KOPT-K1 (cell line): ENCODE data around the gene PAPPA.

ENCODE experiments used
- H3K27ac ChIP-seq: fragments of 200-600 bp; sonication (generic); 2 replicates; pipeline ENCODE4 v1.5.1; 2016; ENCODE audit warnings: antibody characterized with exemption, mild to moderate bottlenecking, low read depth, low read length; ENCODE audit not compliant: poor library complexity, severe bottlenecking
- H3K36me3 ChIP-seq: fragments of 200-600 bp; sonication (generic); 2 replicates; pipeline ENCODE4 v1.5.1; 2017; ENCODE audit warnings: antibody characterized with exemption, mild to moderate bottlenecking, low read length, moderate library complexity; ENCODE audit not compliant: insufficient read depth
- H3K9me3 ChIP-seq: fragments of 200-600 bp; sonication (generic); 2 replicates; pipeline ENCODE4 v1.5.1; 2017; ENCODE audit warnings: antibody characterized with exemption, low read length, mild to moderate bottlenecking; ENCODE audit not compliant: insufficient read depth, poor library complexity, severe bottlenecking

PAPPA gene, protein sequence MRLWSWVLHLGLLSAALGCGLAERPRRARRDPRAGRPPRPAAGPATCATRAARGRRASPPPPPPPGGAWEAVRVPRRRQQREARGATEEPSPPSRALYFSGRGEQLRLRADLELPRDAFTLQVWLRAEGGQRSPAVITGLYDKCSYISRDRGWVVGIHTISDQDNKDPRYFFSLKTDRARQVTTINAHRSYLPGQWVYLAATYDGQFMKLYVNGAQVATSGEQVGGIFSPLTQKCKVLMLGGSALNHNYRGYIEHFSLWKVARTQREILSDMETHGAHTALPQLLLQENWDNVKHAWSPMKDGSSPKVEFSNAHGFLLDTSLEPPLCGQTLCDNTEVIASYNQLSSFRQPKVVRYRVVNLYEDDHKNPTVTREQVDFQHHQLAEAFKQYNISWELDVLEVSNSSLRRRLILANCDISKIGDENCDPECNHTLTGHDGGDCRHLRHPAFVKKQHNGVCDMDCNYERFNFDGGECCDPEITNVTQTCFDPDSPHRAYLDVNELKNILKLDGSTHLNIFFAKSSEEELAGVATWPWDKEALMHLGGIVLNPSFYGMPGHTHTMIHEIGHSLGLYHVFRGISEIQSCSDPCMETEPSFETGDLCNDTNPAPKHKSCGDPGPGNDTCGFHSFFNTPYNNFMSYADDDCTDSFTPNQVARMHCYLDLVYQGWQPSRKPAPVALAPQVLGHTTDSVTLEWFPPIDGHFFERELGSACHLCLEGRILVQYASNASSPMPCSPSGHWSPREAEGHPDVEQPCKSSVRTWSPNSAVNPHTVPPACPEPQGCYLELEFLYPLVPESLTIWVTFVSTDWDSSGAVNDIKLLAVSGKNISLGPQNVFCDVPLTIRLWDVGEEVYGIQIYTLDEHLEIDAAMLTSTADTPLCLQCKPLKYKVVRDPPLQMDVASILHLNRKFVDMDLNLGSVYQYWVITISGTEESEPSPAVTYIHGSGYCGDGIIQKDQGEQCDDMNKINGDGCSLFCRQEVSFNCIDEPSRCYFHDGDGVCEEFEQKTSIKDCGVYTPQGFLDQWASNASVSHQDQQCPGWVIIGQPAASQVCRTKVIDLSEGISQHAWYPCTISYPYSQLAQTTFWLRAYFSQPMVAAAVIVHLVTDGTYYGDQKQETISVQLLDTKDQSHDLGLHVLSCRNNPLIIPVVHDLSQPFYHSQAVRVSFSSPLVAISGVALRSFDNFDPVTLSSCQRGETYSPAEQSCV (N-terminal part only)

DNA sequence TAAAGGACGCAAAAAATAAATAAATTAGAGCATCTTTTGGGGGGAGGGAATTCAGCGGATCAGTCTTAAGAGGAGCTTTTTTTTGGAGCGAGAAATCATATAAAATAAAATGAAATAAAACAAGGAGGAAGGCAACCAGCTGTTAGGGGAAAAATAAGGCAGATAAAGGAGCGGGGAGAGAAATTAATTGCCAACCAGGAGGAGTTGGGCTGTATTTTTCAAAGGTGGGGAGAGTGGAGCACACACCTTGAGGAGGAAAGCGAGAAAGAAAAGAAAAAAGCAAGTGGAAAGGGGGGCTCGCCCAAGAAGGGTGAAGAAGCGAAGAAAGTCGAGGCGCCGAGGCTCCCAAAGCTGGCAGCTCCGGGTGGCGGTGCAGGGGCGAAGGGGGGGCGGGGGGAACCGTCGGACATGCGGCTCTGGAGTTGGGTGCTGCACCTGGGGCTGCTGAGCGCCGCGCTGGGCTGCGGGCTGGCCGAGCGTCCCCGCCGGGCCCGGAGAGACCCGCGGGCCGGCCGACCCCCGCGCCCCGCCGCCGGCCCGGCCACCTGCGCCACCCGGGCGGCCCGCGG is at the start of gene PAPPA:
Gene PAPPA (plus strand): TSS at position 27 of the 569 bp plus-strand sequence. CDS start 382 bp downstream, at position 409.
- Histone ChIP-seq H3K36me3 (no peaks in the 10 kb centered on the region), H3K9me3 (no peaks in the 10 kb centered on the region), H3K27ac (no peak within 1 kb of the TSS)

DNA sequence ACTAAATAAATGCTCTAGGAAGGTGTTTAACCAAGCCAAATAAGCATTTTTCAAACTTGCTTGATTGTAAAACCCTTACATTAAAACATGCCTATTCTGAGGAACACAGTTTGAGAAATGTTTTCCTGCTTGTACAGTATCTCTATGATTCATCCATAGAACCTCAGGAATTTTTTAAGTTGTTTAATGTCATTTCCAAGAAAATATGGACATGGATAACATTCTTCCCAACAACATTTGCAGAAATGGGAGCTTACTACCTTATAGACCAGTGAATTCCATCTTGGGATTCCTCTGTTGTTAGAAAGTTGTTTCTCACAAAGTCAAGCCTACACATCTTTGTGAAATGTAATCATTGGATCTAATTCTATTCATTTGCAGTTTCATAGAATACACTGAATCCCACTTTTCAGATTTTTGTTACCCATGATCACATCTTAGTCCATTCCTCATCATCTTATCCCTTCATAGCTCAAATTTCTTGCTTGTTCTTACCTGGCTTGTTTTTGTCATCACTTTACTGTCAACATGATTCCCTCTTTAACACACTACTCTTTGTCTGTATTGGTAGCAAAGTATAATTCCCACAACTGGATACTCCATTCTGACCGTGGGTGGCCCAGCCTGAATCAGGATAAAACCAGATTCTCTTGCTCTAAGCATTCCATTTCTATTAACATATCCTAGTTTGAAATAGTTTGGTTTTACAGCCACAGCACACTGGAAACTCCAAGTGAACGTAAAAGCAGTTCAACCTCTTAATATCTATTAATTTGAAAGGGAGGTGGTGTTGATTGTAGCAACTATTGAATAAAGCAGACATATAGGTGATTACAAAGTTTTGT is 49.4 kb upstream of the PAPPA start:
- Histone ChIP-seq H3K9me3 (no peaks in the 10 kb centered on the region), H3K27ac (no peak overlapping the region), H3K36me3 (no peaks in the 10 kb centered on the region)

DNA sequence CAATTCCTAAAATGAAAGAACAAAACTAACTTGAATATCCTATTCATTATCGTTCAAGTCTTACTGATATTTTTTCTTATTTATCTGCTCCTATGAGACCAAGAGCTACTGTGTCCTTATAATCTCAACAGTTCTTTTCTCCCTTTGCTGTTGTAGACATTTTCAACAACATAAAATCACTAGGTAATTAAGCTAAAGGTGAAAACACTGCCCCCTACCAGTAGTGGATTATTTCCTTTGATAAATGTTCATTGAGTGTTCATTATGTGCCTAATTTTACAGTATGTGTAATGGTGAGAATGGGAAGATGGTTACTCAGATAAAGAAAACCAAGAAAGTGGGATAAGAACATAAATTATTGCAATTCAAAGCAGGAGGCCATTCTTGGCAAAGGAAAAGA is 41.4 kb upstream of the PAPPA start:
- no peak overlapping the region for H3K27ac ChIP-seq
- H3K36me3 ChIP-seq = no peaks in the 10 kb centered on the region
- H3K9me3 ChIP-seq = no peaks in the 10 kb centered on the region

DNA sequence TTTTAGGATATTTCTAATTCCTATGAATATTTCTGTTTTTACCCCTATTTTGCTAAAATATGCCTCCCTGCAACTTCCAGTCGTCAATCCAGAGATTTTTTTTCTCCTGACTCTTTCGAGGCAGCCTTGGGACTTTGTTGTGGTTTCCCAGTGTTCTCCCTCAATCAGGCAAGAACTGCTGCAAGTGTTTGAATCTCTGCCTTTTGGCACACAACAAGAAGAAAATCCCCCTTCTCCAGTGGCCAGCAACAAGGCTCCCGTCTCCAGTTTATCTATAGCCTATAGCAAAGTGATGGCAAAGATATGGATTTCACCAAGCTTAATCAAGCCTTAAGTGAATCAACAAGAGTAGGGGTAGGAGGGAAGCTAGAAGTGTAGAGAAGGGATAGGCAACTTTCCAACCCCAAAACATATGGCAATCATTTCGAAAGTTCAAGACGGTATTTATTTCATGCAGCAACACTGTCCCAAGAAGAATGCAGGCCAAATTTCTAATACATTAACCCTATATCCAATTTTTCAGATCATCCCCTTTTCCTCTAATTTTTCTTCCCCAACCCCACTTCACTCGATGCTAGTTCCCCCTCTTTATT is 37.7 kb upstream of the PAPPA start:
- H3K36me3 ChIP-seq = no peaks in the 10 kb centered on the region
- no peak overlapping the region for H3K27ac ChIP-seq
- no peaks in the 10 kb centered on the region for H3K9me3 ChIP-seq

DNA sequence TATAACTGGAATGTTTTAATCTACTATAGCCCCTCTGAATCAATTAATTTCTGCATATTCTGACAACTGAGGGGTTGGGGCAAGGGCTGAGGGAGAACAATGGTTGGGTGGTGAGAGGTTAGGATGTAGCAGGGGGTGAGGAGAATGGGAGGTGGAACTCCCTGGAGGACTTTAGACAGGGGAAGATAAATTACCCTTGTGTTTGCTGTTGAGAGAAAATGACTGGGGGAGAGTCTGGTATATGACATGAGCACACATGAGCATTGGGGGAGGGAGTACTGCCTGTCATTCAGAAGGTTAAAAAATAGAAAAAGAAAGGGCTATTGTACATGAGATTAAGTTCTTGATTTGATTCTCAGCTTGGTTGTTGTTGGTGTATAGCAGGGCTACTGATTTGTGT is 37.2 kb upstream of the PAPPA start:
- H3K27ac ChIP-seq = no peak overlapping the region
- no peaks in the 10 kb centered on the region for H3K9me3 ChIP-seq
- H3K36me3 ChIP-seq = no peaks in the 10 kb centered on the region

DNA sequence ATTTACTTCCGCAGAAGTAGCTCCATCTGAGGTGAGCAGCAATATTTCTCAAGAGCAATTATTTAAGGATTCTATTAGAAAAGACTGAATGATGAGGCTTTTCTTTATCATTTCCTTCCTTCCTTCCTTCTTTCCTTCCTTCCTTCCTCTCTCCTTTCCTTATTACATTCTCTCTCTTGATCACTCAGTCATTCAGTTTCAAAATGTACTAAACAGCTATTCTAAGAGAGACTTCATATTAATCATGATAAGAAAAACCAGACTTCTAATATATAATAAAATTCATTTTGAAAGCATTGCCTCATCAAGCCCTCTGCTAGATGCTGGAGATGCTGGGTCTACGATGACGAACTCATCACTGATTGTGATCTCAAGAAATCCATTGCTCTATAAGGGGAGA is 30.4 kb upstream of the PAPPA start:
- no peaks in the 10 kb centered on the region for H3K9me3 ChIP-seq
- H3K27ac ChIP-seq = no peak overlapping the region
- no peaks in the 10 kb centered on the region for H3K36me3 ChIP-seq

DNA sequence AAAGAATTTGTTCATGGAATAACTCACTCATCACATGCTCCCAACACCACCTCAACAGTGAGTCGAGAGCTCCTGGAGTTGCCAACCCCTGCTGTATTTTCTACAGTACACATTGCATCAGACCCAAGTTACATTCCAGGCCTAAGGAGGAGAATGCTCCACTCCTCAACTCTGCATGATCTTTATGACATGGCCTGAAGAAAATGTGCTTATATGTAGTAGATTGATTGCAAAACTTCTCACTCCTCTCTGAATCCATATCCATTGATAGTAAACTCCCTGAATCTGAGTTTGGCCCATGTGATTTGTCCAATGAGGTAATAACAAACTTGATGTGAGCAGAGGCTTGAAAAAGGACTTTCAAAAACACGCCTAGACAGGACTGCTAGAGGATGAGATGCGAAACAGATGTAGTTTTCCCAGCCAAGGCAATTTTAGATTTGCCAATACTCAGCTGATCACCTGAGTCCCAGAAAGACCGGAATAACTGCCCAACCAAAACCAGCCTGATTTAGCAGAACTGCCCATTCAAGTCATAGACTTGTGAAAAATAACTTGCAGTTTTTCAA is 29.0 kb upstream of the PAPPA start:
- no peaks in the 10 kb centered on the region for H3K9me3 ChIP-seq
- H3K36me3 ChIP-seq = no peaks in the 10 kb centered on the region
- H3K27ac ChIP-seq = no peak overlapping the region

DNA sequence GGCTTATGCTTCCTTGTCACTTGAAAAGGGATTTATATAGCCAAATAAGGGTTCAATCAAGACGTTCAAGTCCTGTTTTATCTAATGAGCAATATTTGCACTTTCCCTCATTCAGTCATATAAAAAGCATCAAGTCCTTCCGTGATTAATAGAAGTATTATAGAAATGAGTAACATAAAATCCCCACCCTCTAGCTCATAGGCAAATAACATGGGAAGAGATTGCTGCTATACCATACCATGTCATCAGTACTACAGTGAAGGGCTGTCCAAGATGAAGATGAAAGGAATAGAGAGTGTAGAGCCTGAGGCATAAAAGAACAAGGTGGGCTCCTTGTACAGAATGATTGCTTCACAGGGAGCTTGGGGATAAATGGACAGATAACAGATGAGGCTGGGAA is 20.4 kb upstream of the PAPPA start:
- Histone ChIP-seq H3K27ac (no peak overlapping the region), H3K36me3 (no peaks in the 10 kb centered on the region), H3K9me3 (no peaks in the 10 kb centered on the region)

DNA sequence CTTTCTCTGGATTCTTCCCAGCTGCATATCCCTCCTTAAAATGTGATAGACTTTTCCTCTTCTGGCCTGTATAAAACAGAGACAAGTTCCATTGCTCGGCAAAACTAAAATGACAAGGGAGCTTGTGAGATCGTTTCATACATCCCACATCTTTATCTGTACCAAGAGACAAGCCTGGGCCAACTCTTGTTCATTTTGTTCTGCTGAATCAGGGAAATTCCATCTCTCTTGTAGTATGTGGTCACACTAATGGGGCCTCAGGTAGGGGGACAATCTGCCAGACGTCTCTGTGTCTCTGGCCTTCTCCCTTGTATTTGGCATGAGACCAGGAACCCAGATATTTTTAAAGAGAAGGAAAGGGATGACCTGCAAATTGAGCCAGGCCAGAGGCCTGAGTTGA is 18.6 kb upstream of the PAPPA start:
- Histone ChIP-seq H3K36me3 (no peaks in the 10 kb centered on the region), H3K27ac (no peak overlapping the region), H3K9me3 (no peaks in the 10 kb centered on the region)

DNA sequence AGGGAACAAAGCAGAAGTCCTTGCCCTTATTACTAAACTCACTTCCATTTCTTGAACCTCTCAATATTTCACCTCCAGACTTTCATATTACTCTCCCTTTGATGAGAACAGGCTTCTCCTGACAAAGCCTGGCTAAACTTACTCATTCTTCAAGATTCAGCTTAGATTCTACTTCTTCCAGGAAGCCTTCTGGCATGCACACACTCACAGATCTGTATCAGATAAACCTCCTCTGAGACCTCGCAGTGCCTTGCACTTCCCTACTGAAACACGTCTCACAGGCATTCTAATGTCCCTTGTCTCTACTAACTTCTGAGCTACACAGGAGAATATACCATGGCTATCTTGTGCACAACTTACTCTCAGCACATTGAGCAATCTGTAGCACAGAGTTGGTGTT is 16.6 kb upstream of the PAPPA start:
- Histone ChIP-seq H3K9me3 (no peaks in the 10 kb centered on the region), H3K27ac (no peak overlapping the region), H3K36me3 (no peaks in the 10 kb centered on the region)

DNA sequence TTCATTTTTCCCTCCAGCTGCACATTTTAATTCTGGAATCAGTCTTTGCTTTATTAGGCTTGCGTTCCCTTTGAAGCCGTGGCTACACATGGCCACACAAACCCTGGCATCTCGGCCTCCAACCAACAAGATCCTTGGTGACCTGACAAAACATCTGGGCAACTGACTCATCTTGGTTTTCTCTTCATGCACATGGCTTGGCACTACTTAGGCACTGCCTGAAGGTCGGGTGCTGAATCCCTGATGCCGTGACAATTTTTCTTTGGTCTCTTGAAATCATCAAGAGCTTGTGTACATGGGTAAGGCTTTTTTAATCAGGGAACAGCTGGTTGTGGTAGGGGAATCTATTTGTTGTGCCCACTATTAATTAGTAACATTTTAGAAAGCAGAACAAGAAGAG is 16.0 kb upstream of the PAPPA start:
- no peaks in the 10 kb centered on the region for H3K9me3 ChIP-seq
- no peak overlapping the region for H3K27ac ChIP-seq
- no peaks in the 10 kb centered on the region for H3K36me3 ChIP-seq

DNA sequence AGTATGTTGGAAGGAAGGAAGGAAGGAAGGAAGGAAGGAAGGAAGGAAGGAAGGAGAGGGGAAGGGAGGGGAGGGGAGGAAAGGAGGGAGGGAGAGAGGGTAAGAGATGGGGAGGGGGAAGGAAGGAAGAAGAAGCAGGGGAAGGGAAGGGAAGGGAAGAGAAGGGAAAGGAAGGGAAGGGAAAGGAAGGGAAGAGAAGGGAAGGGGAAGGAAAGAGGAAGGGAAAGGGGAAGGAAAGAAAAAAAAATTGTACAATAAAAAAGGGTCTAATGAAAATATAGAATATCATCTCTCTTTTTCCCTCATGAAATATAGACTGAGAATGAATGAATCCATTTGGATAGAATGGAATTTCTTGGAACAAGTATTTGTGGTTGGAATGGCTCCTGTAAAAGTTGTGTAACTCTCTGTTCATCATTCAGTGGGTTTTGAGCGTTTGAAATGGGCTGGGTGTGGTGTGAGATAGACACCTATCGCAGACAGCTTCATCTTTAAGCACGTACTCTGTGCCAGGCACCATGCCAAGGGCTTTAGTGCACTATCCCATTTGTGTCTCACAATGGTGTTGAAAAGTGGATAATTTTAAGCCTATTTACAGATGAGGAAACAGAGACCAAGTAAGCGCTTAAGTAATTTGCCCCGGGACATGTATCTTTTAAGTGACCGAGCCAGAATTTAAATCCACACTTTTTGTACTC is 11.6 kb upstream of the PAPPA start:
- Histone ChIP-seq H3K27ac (no peak overlapping the region), H3K9me3 (no peaks in the 10 kb centered on the region), H3K36me3 (no peaks in the 10 kb centered on the region)
